ENCODE measurements around the gene DHRS11. TPM values are rescaled to one million over a fixed set of nuclear protein-coding genes. Genes with fewer than 3 reads are reported as not detected.

DHRS11 gene
- total RNA-seq, 1 experiment from 2014 or later: 38.0 TPM

DNA sequence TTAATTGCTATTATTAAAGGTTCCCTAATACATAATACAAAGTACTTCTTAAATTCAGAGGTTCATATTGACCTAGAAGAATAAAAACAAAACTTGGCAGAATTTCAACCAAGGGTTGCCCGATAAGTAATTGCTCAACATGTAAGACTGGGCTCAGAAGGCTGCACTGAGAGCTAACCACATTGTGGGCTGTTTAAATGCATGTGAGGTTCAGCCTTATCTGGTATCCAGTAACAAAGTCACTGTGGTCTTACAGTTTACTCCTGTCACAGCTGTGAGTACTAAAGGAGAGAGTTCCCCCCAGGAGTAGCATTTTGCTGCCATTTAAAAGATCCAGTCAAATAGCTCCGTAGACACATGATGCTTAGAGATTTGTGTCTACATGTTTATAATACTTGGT, 1.6 kb upstream of the DHRS11 start:
- no peak overlapping the region; the same call in 1 of the 2 replicates for H3K27ac Mint-ChIP-seq
- TF ChIP-seq ETV6 (CRISPR knock-in tag; IDR thresholded peaks at IDR 0.05): no peak
- TF ChIP-seq, protein P1, sequence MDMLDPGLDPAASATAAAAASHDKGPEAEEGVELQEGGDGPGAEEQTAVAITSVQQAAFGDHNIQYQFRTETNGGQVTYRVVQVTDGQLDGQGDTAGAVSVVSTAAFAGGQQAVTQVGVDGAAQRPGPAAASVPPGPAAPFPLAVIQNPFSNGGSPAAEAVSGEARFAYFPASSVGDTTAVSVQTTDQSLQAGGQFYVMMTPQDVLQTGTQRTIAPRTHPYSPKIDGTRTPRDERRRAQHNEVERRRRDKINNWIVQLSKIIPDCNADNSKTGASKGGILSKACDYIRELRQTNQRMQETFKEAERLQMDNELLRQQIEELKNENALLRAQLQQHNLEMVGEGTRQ (CRISPR knock-in tag; IDR thresholded peaks at IDR 0.05): no peak
- TF ChIP-seq, protein P2, sequence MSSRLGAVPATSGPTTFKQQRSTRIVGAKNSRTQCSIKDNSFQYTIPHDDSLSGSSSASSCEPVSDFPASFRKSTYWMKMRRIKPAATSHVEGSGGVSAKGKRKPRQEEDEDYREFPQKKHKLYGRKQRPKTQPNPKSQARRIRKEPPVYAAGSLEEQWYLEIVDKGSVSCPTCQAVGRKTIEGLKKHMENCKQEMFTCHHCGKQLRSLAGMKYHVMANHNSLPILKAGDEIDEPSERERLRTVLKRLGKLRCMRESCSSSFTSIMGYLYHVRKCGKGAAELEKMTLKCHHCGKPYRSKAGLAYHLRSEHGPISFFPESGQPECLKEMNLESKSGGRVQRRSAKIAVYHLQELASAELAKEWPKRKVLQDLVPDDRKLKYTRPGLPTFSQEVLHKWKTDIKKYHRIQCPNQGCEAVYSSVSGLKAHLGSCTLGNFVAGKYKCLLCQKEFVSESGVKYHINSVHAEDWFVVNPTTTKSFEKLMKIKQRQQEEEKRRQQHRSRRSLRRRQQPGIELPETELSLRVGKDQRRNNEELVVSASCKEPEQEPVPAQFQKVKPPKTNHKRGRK (CRISPR knock-in tag; IDR thresholded peaks at IDR 0.05; ENCODE audit: borderline replicate concordance): no peak
- TF ChIP-seq ZNF138 (CRISPR knock-in tag; conservative IDR thresholded peaks at IDR 0.05): no peak
- TF ChIP-seq MYBL2 (CRISPR knock-in tag; IDR thresholded peaks at IDR 0.05): no peak
- no peak for TF ChIP-seq FOXJ3 (CRISPR knock-in tag; IDR thresholded peaks at IDR 0.05; ENCODE audit: borderline replicate concordance)
- TF ChIP-seq SMAD4 (CRISPR knock-in tag; IDR thresholded peaks at IDR 0.05): no peak
- no peak for TF ChIP-seq ZNF121 (CRISPR knock-in tag; IDR thresholded peaks at IDR 0.05)
- TF ChIP-seq, protein P3, sequence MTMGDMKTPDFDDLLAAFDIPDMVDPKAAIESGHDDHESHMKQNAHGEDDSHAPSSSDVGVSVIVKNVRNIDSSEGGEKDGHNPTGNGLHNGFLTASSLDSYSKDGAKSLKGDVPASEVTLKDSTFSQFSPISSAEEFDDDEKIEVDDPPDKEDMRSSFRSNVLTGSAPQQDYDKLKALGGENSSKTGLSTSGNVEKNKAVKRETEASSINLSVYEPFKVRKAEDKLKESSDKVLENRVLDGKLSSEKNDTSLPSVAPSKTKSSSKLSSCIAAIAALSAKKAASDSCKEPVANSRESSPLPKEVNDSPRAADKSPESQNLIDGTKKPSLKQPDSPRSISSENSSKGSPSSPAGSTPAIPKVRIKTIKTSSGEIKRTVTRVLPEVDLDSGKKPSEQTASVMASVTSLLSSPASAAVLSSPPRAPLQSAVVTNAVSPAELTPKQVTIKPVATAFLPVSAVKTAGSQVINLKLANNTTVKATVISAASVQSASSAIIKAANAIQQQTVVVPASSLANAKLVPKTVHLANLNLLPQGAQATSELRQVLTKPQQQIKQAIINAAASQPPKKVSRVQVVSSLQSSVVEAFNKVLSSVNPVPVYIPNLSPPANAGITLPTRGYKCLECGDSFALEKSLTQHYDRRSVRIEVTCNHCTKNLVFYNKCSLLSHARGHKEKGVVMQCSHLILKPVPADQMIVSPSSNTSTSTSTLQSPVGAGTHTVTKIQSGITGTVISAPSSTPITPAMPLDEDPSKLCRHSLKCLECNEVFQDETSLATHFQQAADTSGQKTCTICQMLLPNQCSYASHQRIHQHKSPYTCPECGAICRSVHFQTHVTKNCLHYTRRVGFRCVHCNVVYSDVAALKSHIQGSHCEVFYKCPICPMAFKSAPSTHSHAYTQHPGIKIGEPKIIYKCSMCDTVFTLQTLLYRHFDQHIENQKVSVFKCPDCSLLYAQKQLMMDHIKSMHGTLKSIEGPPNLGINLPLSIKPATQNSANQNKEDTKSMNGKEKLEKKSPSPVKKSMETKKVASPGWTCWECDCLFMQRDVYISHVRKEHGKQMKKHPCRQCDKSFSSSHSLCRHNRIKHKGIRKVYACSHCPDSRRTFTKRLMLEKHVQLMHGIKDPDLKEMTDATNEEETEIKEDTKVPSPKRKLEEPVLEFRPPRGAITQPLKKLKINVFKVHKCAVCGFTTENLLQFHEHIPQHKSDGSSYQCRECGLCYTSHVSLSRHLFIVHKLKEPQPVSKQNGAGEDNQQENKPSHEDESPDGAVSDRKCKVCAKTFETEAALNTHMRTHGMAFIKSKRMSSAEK (CRISPR knock-in tag; IDR thresholded peaks at IDR 0.05; ENCODE audit: borderline replicate concordance): no peak
- TF ChIP-seq ZNF423 (CRISPR knock-in tag; IDR thresholded peaks at IDR 0.05): no peak
- TF ChIP-seq, protein P4, sequence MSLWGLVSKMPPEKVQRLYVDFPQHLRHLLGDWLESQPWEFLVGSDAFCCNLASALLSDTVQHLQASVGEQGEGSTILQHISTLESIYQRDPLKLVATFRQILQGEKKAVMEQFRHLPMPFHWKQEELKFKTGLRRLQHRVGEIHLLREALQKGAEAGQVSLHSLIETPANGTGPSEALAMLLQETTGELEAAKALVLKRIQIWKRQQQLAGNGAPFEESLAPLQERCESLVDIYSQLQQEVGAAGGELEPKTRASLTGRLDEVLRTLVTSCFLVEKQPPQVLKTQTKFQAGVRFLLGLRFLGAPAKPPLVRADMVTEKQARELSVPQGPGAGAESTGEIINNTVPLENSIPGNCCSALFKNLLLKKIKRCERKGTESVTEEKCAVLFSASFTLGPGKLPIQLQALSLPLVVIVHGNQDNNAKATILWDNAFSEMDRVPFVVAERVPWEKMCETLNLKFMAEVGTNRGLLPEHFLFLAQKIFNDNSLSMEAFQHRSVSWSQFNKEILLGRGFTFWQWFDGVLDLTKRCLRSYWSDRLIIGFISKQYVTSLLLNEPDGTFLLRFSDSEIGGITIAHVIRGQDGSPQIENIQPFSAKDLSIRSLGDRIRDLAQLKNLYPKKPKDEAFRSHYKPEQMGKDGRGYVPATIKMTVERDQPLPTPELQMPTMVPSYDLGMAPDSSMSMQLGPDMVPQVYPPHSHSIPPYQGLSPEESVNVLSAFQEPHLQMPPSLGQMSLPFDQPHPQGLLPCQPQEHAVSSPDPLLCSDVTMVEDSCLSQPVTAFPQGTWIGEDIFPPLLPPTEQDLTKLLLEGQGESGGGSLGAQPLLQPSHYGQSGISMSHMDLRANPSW (CRISPR knock-in tag; conservative IDR thresholded peaks at IDR 0.05; ENCODE audit: low read depth): no peak
- TF ChIP-seq SMAD3 (CRISPR knock-in tag; IDR thresholded peaks at IDR 0.05; ENCODE audit: borderline replicate concordance): no peak
- TF ChIP-seq RELA (CRISPR knock-in tag; IDR thresholded peaks at IDR 0.05; ENCODE audit: borderline replicate concordance): no peak
- TF ChIP-seq, protein P5, sequence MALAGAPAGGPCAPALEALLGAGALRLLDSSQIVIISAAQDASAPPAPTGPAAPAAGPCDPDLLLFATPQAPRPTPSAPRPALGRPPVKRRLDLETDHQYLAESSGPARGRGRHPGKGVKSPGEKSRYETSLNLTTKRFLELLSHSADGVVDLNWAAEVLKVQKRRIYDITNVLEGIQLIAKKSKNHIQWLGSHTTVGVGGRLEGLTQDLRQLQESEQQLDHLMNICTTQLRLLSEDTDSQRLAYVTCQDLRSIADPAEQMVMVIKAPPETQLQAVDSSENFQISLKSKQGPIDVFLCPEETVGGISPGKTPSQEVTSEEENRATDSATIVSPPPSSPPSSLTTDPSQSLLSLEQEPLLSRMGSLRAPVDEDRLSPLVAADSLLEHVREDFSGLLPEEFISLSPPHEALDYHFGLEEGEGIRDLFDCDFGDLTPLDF (CRISPR knock-in tag; IDR thresholded peaks at IDR 0.05): no peak
- TF ChIP-seq KAT7 (CRISPR knock-in tag; IDR thresholded peaks at IDR 0.05; ENCODE audit: borderline replicate concordance): no peak
- TF ChIP-seq, protein P6, sequence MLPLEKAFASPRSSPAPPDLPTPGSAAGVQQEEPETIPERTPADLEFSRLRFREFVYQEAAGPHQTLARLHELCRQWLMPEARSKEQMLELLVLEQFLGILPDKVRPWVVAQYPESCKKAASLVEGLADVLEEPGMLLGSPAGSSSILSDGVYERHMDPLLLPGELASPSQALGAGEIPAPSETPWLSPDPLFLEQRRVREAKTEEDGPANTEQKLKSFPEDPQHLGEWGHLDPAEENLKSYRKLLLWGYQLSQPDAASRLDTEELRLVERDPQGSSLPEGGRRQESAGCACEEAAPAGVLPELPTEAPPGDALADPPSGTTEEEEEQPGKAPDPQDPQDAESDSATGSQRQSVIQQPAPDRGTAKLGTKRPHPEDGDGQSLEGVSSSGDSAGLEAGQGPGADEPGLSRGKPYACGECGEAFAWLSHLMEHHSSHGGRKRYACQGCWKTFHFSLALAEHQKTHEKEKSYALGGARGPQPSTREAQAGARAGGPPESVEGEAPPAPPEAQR (CRISPR knock-in tag; IDR thresholded peaks at IDR 0.05): no peak
- TF ChIP-seq, protein P7, sequence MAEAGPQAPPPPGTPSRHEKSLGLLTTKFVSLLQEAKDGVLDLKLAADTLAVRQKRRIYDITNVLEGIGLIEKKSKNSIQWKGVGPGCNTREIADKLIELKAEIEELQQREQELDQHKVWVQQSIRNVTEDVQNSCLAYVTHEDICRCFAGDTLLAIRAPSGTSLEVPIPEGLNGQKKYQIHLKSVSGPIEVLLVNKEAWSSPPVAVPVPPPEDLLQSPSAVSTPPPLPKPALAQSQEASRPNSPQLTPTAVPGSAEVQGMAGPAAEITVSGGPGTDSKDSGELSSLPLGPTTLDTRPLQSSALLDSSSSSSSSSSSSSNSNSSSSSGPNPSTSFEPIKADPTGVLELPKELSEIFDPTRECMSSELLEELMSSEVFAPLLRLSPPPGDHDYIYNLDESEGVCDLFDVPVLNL (CRISPR knock-in tag; IDR thresholded peaks at IDR 0.05; ENCODE audit: borderline replicate concordance, low read depth): no peak
- TF ChIP-seq NR1H2 (CRISPR knock-in tag; IDR thresholded peaks at IDR 0.05): no peak
- H3K4me1 Mint-ChIP-seq: peaks cover 27% of the 10 kb centered on the region
- H3K27me3 Mint-ChIP-seq (ENCODE audit: low read depth): no peaks in the 10 kb centered on the region
- DNase-seq (ENCODE audit: low spot score) (no peak), ATAC-seq (no peak)
- peaks cover 29% of the 10 kb centered on the region for H3K36me3 Mint-ChIP-seq
- CTCF ChIA-PET: no interaction called here
- no peak overlapping the region for H3K4me3 Mint-ChIP-seq
- POLR2A ChIA-PET: no interaction called here
- H3K9me3 Mint-ChIP-seq: no peaks in the 10 kb centered on the region

Data from WTC11 (cell line).